Activated naive CD8-positive, alpha-beta T cell treated with anti-CD3 and anti-CD28 coated beads for 36 hours (primary cell): ENCODE results near the gene TBRG4. TPM values are rescaled to one million over a fixed set of nuclear protein-coding genes. Genes with fewer than 3 reads are reported as not detected.
"Not testable (repeated sequence)": the region's sequence is repeated elsewhere in the genome, so short reads cannot be mapped to it uniquely, and the experiment has no call there.

Experiments used
- DNase-seq: peaks from one replicate; pipeline ENCODE4 v3.0.0; 2021
- H3K27ac Mint-ChIP-seq: one replicate; pipeline ENCODE4 v1.8.0; 2022; ENCODE audit warnings: mild to moderate bottlenecking, moderate library complexity, mixed read lengths
- H3K27me3 Mint-ChIP-seq: one replicate; pipeline ENCODE4 v1.8.0; 2022; ENCODE audit warnings: mild to moderate bottlenecking, mixed read lengths
- H3K36me3 Mint-ChIP-seq: one replicate; pipeline ENCODE4 v1.8.0; 2021; ENCODE audit warnings: mild to moderate bottlenecking, mixed read lengths
- H3K4me1 Mint-ChIP-seq: one replicate; pipeline ENCODE4 v1.8.0; 2021; ENCODE audit warnings: mixed read lengths
- H3K4me3 Mint-ChIP-seq: one replicate; pipeline ENCODE4 v1.8.0; 2022; ENCODE audit warnings: mild to moderate bottlenecking, moderate library complexity, mixed read lengths
- H3K9me3 Mint-ChIP-seq: one replicate; pipeline ENCODE4 v1.8.0; 2022; ENCODE audit warnings: mixed read lengths
- total RNA-seq, 2 experiments: library from RNA; stranded (reverse); gene quantifications; one replicate each; pipeline ENCODE4 v1.2.3, GENCODE V29; 2021

Gene TBRG4
- total RNA-seq = 100 to 1,000 TPM; 205 to 207 TPM

DNA sequence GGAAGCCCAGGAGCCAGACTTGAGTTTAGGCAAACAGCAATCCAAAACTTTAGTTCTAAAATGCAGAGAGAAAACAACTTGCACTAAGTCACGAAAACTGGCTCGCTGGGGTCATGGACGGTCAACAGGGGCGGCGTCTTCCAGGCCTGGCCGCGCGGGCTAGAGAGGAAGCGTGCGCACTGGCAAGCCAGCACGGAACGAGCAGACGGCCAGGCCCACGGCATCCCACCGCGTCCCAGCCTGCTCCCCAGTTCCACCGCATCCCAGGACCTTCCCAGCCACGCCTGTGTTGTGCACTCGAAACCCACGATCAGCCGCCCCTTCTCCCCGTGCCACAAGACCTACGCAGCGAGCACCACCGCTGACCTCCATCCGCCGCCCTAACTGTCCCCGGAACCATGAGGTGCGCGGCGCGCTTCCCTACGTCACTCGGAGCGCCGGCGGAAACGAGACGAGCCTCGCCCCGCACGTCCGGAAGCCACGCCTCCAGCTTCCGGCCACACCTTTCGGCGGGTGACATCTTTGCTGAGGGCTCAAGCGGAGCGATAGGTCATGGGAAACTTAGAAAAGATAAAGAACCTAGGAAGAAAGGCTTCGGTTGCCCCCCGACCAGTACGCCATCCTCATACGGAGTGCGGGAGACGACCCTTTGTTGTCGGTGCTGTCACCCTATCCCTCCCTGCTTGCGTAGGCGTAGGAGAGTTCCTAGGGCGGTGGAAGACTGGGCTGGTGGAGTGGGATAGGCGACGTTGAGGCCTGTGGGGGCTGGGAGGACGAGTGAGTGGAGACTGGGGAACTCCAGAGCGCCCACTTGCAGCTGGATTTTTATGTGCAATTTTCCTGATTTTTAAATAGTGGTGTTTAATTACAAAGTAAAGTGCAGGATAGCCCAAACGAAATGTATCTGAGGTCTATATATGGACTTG is at the start of gene TBRG4:
Gene TBRG4 (minus strand): TSS at position 400 of the 926 bp plus-strand sequence. CDS start 2,460 bp downstream, outside the sequence.
- H3K27ac Mint-ChIP-seq = peak within 1 kb of the TSS; percentile 99
- peak; percentile 96 for DNase-seq
- H3K9me3 Mint-ChIP-seq = no peaks in the 10 kb centered on the region
- H3K36me3 Mint-ChIP-seq = peaks cover 38% of the 10 kb centered on the region
- peak within 1 kb of the TSS; percentile 98 for H3K4me3 Mint-ChIP-seq
- H3K4me1 Mint-ChIP-seq = peaks cover 35% of the 10 kb centered on the region
- H3K27me3 Mint-ChIP-seq = peaks cover 10% of the 10 kb centered on the region

DNA sequence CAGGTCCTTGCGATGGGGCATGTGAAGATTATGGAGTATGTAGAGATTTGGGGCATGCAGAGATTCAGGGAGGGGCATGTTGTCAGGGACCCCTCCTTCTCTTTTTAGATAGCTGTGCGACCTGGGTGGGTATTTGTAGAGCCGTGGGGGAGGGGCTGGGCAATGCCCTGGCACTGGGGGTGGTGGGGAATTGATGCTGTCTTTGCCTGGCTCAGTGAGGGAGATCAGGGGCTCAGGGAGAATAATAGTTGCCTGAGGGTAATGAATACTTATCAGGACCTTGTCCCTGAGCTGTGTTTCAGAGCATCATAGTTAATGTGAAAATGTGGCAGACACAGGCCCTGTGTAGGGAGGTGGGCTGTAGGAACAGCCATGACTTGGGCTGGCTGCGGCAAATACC is 49.6 kb upstream of the TBRG4 start:
- no peak for DNase-seq
- Mint-ChIP-seq H3K27me3 (peaks cover 23% of the 10 kb centered on the region), H3K9me3 (peaks cover 4% of the 10 kb centered on the region), H3K4me1 (peaks cover 5% of the 10 kb centered on the region), H3K4me3 (no peak overlapping the region), H3K27ac (no peak overlapping the region), H3K36me3 (no peaks in the 10 kb centered on the region)

DNA sequence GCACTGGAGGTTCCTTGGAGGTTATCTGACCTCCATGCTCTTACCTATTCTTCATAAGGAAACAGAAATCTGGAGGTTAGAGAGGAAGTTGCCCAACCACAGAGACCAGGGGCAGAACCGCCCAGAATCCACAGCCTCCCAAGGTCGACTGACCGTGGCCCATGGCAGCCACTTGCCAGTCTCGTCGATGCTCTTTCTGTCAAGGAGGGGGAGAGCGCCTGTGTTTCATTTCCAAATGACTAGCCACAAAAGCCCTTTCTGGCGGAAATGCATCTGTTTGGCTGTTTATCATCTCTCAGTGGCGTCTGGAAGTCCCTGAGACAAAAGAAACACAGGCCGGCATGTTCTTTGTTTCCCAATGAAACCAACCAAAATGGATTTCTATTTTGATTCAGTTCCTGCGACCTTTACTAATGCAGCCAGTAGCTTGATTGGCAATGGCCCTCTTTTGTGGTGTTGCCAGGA is 49.0 kb upstream of the TBRG4 start:
- Mint-ChIP-seq H3K9me3 (peaks cover 4% of the 10 kb centered on the region), H3K36me3 (no peaks in the 10 kb centered on the region), H3K27ac (no peak overlapping the region), H3K27me3 (peaks cover 24% of the 10 kb centered on the region), H3K4me3 (no peak overlapping the region), H3K4me1 (peaks cover 5% of the 10 kb centered on the region)
- no peak for DNase-seq

DNA sequence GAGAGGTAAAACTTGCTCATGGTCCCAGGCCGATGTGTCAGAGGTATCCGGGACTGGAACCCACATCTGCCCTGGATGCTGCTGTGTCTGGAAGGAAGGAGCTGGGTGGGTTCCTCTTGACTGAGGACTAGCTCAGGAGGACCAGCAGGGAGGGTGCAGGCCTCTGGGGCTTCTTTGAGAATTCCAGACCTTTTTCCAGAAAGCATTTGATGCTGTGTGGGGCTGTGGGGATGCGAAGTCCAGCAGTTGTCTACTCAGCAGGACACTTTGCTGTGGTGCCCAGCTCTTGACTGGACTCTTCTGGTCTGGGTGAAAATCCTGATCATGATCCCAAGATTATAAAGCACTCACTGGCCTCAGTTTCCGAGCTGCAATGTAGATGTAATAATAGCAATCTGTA is 47.8 kb upstream of the TBRG4 start:
- Mint-ChIP-seq H3K9me3 (no peaks in the 10 kb centered on the region), H3K27me3 (peaks cover 25% of the 10 kb centered on the region), H3K27ac (no peak overlapping the region), H3K36me3 (no peaks in the 10 kb centered on the region), H3K4me1 (peaks cover 5% of the 10 kb centered on the region), H3K4me3 (no peak overlapping the region)
- no peak for DNase-seq

DNA sequence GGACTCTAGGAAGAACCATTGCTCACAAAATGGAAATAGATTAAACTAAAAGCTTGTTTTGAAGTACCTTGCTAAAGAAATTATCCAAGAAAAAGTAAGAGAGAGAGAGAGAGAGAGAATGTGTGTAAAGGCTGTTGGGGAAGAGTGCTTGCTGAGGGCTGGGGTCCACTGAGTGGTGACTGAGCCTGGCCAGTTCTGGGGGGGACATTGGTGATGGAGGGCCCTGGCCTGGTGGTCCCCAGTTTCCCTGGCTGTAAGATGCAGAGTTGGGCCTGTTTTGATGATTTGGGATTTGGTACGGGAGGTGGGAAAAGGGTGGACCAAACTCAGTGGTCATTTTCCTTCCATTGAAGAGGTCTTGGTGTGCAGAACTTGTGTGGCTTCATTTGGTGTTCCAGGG is 47.0 kb upstream of the TBRG4 start:
- no peak for DNase-seq
- peaks cover 5% of the 10 kb centered on the region for H3K4me1 Mint-ChIP-seq
- no peak overlapping the region for H3K27ac Mint-ChIP-seq
- H3K9me3 Mint-ChIP-seq = no peaks in the 10 kb centered on the region
- no peak overlapping the region for H3K4me3 Mint-ChIP-seq
- H3K27me3 Mint-ChIP-seq = peaks cover 25% of the 10 kb centered on the region
- H3K36me3 Mint-ChIP-seq = no peaks in the 10 kb centered on the region

DNA sequence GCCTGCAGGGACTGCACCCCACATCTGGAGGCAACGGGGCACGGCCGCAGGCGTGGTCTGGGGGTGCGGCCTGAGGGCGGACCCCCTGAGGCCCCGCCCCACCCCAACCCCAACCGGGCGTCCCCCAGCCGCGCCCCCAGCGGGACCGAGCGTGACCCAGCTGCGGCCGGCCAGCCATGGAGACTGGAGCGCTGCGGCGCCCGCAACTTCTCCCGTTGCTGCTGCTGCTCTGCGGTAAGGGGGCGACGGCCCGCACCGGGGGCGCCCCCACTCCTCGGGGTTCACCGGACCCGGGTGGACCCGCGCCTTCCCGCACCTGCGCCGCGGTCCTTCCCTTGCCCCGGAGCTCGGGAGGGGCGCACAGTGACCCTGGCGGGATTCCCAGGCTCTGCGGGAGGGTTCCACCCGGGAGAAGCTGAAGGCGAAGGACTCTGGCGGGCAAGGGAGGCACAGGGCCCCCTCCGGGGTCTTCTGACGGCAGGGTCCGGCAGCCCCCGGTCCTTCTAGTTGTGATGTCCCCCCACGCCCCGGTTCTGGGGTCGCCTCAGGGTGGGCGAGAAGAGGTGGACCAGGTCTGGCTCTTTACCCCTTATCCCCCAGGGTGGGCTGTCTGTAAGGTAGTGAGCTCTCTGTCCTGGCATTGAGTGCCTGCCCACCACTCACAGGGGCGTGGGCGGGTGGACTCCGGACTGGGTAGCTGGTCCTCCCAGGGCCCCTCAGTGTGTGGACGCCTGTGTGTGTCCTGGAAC is 46.3 kb upstream of the TBRG4 start, which contains the start of gene RAMP3:
Gene RAMP3 (plus strand): TSS at position 139 of the 749 bp plus-strand sequence. CDS start 38 bp downstream, at position 177.
- Mint-ChIP-seq H3K27me3 (peaks cover 25% of the 10 kb centered on the region), H3K27ac (no peak within 1 kb of the TSS), H3K9me3 (no peaks in the 10 kb centered on the region), H3K4me1 (peaks cover 5% of the 10 kb centered on the region), H3K36me3 (no peaks in the 10 kb centered on the region), H3K4me3 (no peak within 1 kb of the TSS)
- no peak for DNase-seq

DNA sequence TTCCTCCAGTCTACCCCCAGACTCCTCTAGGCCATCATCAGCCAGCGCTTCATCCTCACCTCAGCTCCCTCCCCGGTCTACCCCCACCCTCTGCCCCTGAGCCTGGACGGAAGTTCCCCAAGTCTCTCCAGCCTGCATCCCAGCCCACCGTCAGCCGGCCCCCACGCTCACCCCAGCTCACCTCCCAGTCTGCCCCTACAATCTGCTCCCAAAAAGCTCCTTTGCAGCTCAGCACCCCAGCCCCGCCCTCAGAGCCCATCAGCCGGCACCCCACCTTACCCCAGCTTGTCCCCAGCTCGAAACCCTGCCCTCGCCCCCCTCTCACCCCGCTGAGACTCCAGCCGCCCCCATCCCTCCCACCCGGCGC is 45.8 kb upstream of the TBRG4 start:
- H3K9me3 Mint-ChIP-seq = no peaks in the 10 kb centered on the region
- H3K4me3 Mint-ChIP-seq = no peak overlapping the region
- H3K27me3 Mint-ChIP-seq = peaks cover 25% of the 10 kb centered on the region
- H3K27ac Mint-ChIP-seq = no peak overlapping the region
- no peaks in the 10 kb centered on the region for H3K36me3 Mint-ChIP-seq
- H3K4me1 Mint-ChIP-seq = peaks cover 5% of the 10 kb centered on the region
- DNase-seq = no peak

DNA sequence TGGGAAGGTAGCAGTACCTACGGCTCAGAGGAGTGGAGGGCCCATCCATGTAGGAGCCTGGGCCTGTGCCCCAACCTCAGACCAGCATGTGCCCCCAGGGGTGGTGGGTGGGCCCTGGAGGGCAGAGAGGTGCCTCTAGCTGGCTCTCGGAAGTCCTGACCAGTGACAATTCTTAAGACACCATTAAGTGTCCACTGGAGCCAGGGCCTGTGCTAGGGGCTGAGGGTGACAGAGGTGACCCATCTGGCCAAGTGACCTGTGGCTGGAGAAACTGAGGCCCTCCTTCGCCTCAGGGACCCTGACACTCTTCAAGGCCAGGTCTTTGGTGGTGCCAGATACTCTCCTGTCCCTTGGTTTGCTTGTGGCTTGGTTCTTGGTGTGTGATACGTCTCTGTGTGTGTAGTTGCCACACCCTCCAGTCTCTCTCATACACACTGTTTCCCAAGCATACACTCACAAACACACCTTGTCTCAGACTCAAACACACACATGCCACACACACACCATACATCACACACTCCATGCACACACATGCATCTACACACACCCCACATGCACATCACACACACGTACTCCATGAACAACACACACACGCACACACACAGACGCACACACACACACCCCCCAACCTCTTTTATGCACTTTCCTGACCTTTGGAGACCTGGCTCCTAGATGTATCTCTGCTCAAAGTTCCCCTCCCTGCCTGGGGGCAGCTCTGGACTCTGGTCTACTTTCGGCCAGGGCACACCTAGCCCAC is 45.2 kb upstream of the TBRG4 start:
- no peak overlapping the region for H3K27ac Mint-ChIP-seq
- no peak for DNase-seq
- H3K4me3 Mint-ChIP-seq = no peak overlapping the region
- H3K27me3 Mint-ChIP-seq = peaks cover 25% of the 10 kb centered on the region
- no peaks in the 10 kb centered on the region for H3K9me3 Mint-ChIP-seq
- H3K36me3 Mint-ChIP-seq = no peaks in the 10 kb centered on the region
- H3K4me1 Mint-ChIP-seq = peaks cover 5% of the 10 kb centered on the region

DNA sequence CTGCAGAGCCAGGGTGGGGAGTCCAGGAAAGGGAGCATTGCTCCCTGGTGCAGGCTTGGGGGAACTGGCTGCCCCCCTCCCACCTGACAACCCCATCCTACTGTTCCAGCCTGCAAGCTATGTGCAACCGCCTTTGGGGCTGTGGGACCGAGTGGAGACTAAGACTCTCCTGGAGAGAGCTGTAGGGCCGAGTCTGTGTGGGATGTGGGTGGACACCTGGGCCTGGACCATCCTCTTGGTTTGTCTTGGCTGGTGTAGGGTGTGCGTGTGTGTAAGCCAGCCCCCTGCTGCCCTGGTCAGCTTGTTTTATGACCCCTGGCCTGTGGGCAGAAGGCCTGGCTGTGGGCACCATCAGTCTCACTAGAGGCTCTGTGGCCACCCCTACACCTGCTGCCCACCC is 44.4 kb upstream of the TBRG4 start:
- DNase-seq = no peak
- H3K27ac Mint-ChIP-seq = no peak overlapping the region
- H3K9me3 Mint-ChIP-seq = no peaks in the 10 kb centered on the region
- H3K36me3 Mint-ChIP-seq = no peaks in the 10 kb centered on the region
- peaks cover 5% of the 10 kb centered on the region for H3K4me1 Mint-ChIP-seq
- no peak overlapping the region for H3K4me3 Mint-ChIP-seq
- peaks cover 25% of the 10 kb centered on the region for H3K27me3 Mint-ChIP-seq

DNA sequence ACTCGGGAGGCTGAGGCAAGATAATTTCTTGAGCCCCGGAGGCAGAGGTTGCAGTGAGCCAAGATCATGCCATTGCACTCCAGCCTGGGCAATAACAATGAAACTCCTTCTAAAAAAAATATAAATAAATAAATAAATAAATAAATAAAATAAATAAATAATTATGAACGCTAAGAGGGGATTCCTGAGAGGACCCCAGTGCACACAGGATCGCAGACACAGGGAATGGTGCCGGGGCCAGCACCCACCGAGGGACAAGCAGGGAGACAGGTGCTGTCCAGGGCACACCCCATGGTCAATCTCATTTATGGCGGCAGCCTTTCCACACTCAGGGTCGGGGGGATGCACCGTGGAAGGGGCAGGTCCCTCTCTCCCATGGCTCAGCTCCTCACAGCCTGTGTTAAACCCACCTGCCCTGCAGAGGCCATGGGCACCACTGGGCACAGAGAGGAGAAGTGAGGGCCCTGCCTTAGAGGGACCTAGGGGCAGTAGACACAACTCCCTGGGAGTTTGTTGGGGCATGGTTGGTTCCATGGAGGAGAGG is 43.9 kb upstream of the TBRG4 start:
- no peak overlapping the region for H3K27ac Mint-ChIP-seq
- peaks cover 5% of the 10 kb centered on the region for H3K4me1 Mint-ChIP-seq
- no peaks in the 10 kb centered on the region for H3K36me3 Mint-ChIP-seq
- no peak for DNase-seq
- no peaks in the 10 kb centered on the region for H3K9me3 Mint-ChIP-seq
- H3K27me3 Mint-ChIP-seq = peaks cover 25% of the 10 kb centered on the region
- no peak overlapping the region for H3K4me3 Mint-ChIP-seq

DNA sequence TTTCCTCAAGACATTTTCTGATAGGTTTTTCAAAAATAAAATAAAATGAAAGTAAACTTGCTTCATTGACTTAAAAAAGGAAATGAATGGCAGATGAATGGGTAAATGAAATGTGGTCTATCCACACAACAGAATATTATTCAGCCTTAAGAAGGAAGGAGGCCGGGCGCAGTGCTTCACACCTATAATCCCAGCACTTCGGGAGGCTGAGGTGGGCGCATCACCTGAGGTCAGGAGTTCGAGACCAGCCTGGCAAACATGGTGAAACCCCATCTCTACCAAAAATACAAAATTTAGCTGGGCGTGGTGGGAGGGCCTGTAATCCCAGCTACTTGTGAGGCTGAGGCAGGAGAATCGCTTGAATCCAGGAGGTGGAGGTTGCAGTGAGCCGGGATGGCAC is 42.4 kb upstream of the TBRG4 start:
- H3K4me3 Mint-ChIP-seq, H3K27ac Mint-ChIP-seq, DNase-seq, H3K4me1 Mint-ChIP-seq, H3K36me3 Mint-ChIP-seq, H3K9me3 Mint-ChIP-seq: not testable (repeated sequence)
- peaks cover 19% of the 10 kb centered on the region for H3K27me3 Mint-ChIP-seq

DNA sequence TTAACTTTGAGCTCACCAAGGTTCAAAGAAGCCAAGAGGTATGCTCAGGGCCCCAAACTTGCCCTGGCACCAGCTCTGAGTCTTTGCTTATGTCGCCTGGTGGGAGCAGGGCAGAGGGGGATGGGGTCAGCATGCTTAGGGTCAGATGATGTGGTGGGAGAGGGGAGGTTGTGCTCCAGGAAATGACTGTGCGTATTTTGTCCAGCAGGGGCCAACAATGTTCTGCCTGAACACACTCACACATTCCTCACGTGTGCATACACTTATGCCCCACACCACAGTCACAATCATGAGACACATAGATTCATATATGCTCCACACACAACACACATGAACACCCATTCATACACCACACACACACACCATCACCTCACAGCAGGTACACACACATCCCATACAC is 41.7 kb upstream of the TBRG4 start:
- DNase-seq = no peak

DNA sequence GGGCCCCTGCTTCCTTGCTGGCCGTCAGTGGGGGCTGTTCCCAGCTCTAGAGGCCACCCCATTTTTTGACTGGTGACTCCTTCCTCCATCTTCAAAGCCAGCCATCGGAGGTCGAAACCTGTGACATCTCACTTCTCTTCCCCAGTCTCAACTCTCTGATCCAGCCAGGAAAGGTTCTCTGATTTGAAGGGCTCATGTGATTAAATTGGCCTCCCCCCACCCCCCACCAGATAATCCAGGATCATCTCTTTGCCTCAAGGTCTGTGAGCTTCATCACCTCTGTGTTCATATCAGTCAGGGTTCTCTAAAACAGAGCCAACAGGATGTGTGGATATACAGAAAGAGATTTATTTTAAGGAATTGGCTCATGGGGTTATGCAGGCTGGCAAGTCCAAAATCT is 40.5 kb upstream of the TBRG4 start:
- H3K36me3 Mint-ChIP-seq = no peaks in the 10 kb centered on the region
- peaks cover 2% of the 10 kb centered on the region for H3K4me1 Mint-ChIP-seq
- no peaks in the 10 kb centered on the region for H3K9me3 Mint-ChIP-seq
- peaks cover 13% of the 10 kb centered on the region for H3K27me3 Mint-ChIP-seq
- no peak overlapping the region for H3K27ac Mint-ChIP-seq
- no peak overlapping the region for H3K4me3 Mint-ChIP-seq
- no peak for DNase-seq

More for the DNA sequence above, 41.7 kb upstream of the TBRG4 start:
- H3K36me3 Mint-ChIP-seq = no peaks in the 10 kb centered on the region
- no peak overlapping the region for H3K4me3 Mint-ChIP-seq
- peaks cover 17% of the 10 kb centered on the region for H3K27me3 Mint-ChIP-seq
- no peak overlapping the region for H3K27ac Mint-ChIP-seq
- H3K4me1 Mint-ChIP-seq = peaks cover 4% of the 10 kb centered on the region
- no peaks in the 10 kb centered on the region for H3K9me3 Mint-ChIP-seq

DNA sequence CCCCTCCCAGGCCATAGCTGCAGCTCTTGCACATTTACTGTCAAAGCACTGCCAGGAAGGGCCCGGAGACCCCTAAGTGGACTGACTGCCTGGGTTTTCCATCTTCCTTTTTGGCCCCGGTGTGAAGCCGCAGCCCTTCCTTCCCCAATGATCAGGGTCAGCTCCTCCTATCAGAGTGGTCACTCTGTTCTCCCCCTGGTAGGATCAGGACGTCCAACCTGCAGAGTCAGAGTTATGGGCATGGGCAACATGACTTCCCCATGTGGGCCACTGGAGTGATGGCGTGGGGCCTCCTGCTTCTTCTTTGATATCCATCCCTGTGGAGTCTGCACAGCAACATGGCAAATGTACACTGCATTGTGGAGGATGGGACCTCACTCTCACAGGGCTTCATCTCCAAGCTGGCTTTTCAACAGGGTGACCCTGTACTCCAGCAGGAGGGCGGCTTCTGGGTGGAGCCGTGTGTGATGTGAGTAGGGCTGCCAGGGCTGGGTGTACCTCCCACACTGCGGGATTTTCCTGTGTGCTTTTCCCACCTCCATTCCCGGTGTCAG is 39.7 kb upstream of the TBRG4 start:
- Mint-ChIP-seq H3K27me3 (peaks cover 9% of the 10 kb centered on the region), H3K27ac (no peak overlapping the region), H3K4me3 (no peak overlapping the region), H3K9me3 (no peaks in the 10 kb centered on the region), H3K4me1 (no peaks in the 10 kb centered on the region), H3K36me3 (no peaks in the 10 kb centered on the region)
- DNase-seq = no peak
